K562 treated with DMSO at 1 percent for 12 hours (cell line): ENCODE results near the gene GOLGA2. TPM values are rescaled to one million over a fixed set of nuclear protein-coding genes. Genes with fewer than 3 reads are reported as not detected.

Experiments
- total RNA-seq: library from RNA; unstranded; fragments of 300-600 nt; gene quantifications from 2 replicates; pipeline ENCODE4 v1.2.3, GENCODE V29; 2022; ENCODE audit not compliant: insufficient read depth

GOLGA2 gene
- total RNA-seq = 63.8 and 131 TPM in 2 replicates

DNA sequence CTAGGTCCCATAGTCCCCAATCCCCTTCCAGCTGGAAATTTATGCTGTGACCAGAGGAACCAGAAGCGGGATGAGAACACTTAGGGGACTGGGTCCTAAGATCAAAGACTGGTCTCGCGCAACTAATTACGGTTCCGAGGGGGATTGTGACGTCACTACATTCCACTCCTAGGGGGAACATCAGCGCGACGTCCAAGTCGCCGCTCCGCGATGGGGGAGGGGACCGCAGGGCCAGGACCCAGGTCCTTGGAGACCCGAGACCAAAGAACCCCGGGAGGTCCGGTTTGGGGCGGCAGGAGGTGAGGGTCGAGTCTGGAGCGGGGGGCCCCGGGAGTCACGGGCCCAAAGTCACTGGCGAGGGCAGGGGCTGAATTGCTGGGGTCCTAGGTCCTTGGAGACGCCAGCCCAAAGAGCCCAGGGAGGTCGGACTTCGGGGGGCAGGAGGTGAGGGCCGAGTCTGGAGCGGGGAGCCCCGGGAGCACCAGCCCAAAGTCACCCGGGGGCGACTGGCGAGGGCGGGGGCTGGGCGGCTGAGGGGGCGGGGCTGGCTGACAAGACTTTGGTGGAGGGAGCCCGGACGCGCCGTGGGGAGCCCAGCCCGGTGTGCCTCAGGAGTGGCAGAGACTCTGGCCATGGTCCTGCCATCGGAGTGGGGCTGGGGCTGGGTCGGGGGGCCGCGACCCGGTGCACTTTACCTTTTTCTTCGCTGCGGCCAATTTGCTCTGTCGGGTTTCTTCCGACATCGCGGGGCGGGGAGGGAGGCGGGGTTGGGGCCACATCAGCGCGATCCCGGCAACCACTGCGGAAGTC is at the start of gene GOLGA2:
GOLGA2 (minus strand) TSS at position 810 of the 810 bp plus-strand sequence; CDS start at position 779, 31 bp downstream.

GRCh38 chr9:128322404-128323211 is 46.8 kb upstream of the GOLGA2 start, which contains the start of the genes COQ4 and TRUB2:
Gene COQ4, plus strand, starts transcription at chr9:128322839. Its CDS starts 20 bp downstream, at chr9:128322859.
Gene TRUB2, minus strand, starts transcription at chr9:128322447. Its CDS starts 39 bp downstream, at chr9:128322408.

GRCh38 chr9:128276008-128276573 is 284 bp upstream of the GOLGA2 start, which contains the start of gene SWI5:
Gene SWI5, plus strand, starts transcription at chr9:128276276.

Other genes with a start within 250 kb of the GOLGA2 start
- gene NAIF1, start 208.7 kb downstream of the GOLGA2 start, total RNA-seq = 21.9 and 23.2 TPM in 2 replicates
- 20.4 and 31.7 TPM in 2 replicates for gene SLC25A25, start 207.8 kb downstream of the GOLGA2 start, total RNA-seq
- gene PTGES2, start 148.3 kb downstream of the GOLGA2 start, total RNA-seq = 40.1 and 46.2 TPM in 2 replicates
- gene LCN2, start 126.6 kb downstream of the GOLGA2 start, total RNA-seq = not detected in 2 replicates
- gene BBLN, start 115.7 kb downstream of the GOLGA2 start, total RNA-seq = 353 and 489 TPM in 2 replicates
- 280 and 443 TPM in 2 replicates for gene CIZ1, start 84.4 kb downstream of the GOLGA2 start, total RNA-seq
- 15.4 and 46.4 TPM in 2 replicates for gene DNM1, start 72.6 kb downstream of the GOLGA2 start, total RNA-seq
- gene SWI5, start 269 bp upstream of the GOLGA2 start, total RNA-seq = 143 and 182 TPM in 2 replicates
- 32.1 and 33.5 TPM in 2 replicates for gene TRUB2, start 46.4 kb upstream of the GOLGA2 start, total RNA-seq
- 120 and 127 TPM in 2 replicates for gene COQ4, start 46.8 kb upstream of the GOLGA2 start, total RNA-seq
- gene SLC27A4, start 64.5 kb upstream of the GOLGA2 start, total RNA-seq = 16.0 and 24.8 TPM in 2 replicates
- gene URM1, start 95.4 kb upstream of the GOLGA2 start, total RNA-seq = 44.2 and 44.6 TPM in 2 replicates
- gene CERCAM, start 144.8 kb upstream of the GOLGA2 start, total RNA-seq = 25.4 and 31.5 TPM in 2 replicates
- gene ODF2, start 180.0 kb upstream of the GOLGA2 start, total RNA-seq = 23.9 and 63.3 TPM in 2 replicates
- gene GLE1, start 228.7 kb upstream of the GOLGA2 start, total RNA-seq = 23.6 and 45.0 TPM in 2 replicates